ENCODE data around the gene IFNG. TPM values are rescaled to one million over a fixed set of nuclear protein-coding genes. Genes with fewer than 3 reads are reported as not detected.
"Not testable (repeated sequence)": the region's sequence is repeated elsewhere in the genome, so short reads cannot be mapped to it uniquely, and the experiment has no call there.

The IFNG gene
- total RNA-seq (2014; rRNA removed; shearing (Covaris generic); ENCODE audit: low replicate concordance), result not detected in 2 replicates

DNA sequence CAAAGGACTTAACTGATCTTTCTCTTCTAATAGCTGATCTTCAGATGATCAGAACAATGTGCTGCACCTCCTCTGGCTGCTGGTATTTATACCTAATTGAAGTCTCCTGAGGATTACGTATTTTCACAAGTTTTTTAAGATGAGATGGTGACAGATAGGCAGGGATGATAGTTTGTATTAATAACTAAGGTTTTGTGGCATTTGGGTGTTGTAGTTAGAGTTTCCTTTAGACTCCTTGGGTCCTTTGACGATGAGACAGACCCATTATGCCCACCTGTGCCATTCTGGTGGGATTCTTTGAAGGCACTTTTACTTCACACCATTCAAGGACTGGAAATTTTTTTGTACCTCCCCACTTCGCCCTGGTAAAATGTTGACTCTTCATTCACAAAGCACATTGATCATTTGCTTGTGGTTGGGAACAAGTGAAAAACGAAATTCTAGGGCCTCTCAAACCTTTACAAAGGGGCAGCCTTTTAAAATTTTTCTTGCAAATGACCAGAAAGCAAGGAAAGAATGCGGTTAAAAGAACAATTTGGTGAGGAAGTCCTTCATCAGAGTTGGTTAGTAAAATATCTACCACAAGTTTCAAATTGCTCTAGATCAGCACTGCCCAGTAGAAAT is at the start of gene IFNG:
Gene IFNG, minus strand, starts transcription at position 60 of the 624 bp plus-strand sequence. CDS start 125 bp downstream, outside the sequence.
- DNase-seq (ENCODE audit: low read depth), result no peak
- in situ Hi-C loops (cut with HindIII; ENCODE audit: low pct_unique_long_range_greater_than_20kb, low sequenced_read_pairs), result no loop called here

DNA sequence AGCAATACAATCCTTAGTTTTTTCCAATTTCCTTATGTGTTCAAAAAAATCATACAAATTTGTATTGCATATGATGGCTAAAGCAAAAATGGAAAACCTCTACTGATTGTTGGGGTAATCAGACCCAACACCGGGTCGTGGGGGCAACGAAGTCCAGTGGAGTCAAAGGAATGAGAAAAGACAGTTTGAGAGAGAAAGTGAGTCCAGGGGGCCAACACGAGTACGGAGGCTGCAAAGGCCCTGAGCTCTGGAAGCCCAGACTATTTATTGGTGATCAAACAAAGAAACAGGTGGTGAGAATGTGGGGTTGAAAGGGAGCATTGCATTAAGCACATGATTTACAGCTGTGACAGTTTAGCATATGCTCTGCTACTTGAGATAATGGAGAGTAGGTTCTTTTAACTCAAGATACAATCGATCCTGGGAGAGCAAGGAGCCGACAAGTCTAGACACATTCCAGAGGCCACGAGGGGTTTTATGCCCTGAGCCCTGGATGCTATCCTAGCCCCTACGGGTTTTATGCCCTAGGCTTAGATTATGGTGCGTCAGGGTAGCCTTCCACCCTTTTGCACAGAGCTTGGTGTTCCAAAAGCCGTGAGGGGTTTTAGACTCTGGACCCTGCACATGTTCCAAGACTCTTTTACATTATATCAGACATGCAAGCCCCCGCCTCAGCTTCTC is 49.6 kb upstream of the IFNG start:
- in situ Hi-C loops (cut with HindIII; ENCODE audit: low pct_unique_long_range_greater_than_20kb, low sequenced_read_pairs); DNase-seq (ENCODE audit: low read depth): not testable (repeated sequence)

DNA sequence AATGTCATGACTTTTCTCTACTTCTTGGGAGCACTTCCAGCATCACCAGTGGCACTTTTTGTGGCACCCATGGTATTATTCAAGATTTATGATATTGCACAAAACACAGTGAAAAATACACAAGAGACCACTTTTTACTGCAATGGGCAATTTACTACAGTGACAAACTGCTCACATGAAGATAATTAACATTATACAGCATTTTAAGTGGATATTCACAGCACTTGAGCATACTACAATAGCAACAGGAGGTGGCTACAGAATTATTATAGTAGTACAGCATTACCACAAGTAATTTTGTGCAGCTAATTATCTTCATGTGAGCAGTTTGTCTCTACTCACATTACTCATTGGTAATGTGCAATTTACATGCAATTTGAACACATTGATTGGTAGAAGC is 47.7 kb upstream of the IFNG start:
- in situ Hi-C loops (cut with HindIII; ENCODE audit: low pct_unique_long_range_greater_than_20kb, low sequenced_read_pairs), result no loop called here
- DNase-seq (ENCODE audit: low read depth), result no peak

DNA sequence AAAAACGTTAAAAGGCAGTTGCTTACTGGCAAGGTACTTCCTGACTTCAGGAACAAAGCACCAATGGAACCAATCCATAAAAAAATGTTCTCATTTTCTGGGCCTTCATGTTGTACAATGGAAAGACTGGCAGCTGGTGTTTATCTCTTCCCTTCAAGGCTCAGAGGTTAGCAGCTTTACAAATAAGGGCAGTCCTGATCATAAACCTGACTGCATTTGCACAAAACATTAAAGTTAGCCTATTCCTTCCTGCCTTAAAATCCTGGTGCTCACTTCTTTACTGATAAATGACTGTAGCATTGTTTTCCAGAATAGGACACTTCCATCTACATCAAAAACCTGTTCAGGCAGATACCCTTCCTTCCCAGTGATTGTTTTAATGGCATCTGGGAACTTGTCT is 46.9 kb upstream of the IFNG start:
- no peak for DNase-seq (ENCODE audit: low read depth)
- in situ Hi-C loops (cut with HindIII; ENCODE audit: low pct_unique_long_range_greater_than_20kb, low sequenced_read_pairs), result no loop called here

DNA sequence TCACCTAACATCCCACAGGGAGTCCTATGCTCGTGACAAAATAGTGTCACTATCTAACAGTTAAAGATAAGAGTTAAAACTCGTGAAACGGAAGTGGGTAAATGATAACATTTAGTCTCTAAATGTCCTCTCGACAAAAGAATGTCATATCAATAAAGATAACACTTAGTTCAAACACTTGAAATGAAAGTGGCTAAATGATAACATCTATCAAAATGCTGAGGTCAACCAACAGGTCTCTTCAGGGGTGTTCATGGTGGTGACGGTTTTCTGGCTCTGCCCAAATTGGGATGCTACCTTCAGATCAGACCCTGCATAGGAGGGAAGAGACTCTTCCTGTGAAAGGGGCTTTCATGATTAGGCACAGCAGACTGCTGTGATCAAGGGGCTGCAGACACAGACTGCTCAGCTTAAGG is 43.9 kb upstream of the IFNG start:
- DNase-seq (ENCODE audit: low read depth), result no peak
- in situ Hi-C loops (cut with HindIII; ENCODE audit: low pct_unique_long_range_greater_than_20kb, low sequenced_read_pairs), result no loop called here

DNA sequence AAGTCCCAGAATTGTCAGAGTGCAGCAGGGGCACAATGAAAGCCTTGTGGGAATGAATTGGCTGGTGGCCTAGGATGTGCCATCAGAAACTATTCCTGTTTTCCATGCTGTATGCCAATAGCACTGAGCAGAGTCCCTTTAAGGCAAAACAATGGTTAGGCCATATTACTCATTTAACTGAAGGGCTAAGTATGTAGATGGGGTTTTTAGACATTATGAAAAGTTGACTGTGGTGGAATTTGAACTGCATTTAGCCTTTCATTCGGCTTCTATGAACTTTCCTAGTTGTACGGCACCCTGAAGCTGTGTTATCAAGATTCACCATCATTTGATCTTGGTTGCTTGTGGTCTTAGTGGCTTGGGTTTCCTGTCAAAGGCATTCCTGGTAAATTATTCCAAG is 41.3 kb upstream of the IFNG start:
- in situ Hi-C loops (cut with HindIII; ENCODE audit: low pct_unique_long_range_greater_than_20kb, low sequenced_read_pairs), result no loop called here
- no peak for DNase-seq (ENCODE audit: low read depth)

DNA sequence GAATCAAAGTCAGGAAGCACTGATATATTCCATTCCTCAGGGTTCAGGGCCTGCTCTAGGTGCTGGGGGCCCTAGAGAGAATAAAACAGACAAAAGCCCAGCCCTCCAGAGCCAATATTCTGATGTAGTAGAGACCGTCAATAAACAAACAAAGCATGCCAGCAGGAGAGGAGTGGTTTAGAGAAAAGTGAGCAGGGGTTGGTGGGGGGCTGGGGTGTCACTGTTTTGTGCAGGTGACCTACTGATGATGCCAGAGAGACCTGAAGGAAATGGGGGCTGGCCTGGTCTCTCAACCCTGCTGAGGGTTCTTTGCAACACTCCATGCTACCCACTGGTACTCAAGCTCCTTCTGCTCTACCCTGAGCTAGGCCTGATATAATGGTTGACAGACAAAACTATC is 39.6 kb upstream of the IFNG start:
- DNase-seq (ENCODE audit: low read depth), result no peak
- in situ Hi-C loops (cut with HindIII; ENCODE audit: low pct_unique_long_range_greater_than_20kb, low sequenced_read_pairs), result no loop called here

DNA sequence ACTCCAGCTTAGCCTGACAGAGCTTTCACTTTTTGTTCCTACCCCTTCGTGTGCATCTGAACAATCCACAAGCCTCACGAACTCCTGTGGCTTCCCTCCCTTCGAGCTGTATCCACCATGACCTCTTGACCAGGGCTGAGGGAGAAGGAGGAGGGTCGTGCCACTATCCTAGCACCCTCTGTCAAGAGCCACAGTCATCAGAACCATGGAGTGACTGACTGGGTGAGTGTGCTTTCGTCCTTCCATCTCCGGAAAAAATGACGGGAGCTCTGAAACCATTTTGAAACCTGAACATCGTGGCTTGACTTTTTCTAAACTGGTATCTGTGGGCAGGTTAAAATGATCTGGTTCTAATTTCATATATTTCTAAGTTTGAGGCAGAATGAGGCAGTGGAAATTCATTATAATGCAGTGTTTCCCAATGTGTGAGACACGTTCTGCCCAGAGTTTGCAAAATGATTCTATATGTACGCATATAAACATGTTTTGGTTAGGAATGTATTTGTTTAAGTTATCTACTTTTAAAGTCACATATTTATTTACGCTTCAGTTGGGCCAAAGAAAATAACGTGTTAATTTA is 39.1 kb upstream of the IFNG start:
- in situ Hi-C loops (cut with HindIII; ENCODE audit: low pct_unique_long_range_greater_than_20kb, low sequenced_read_pairs), result no loop called here
- DNase-seq (ENCODE audit: low read depth), result no peak

DNA sequence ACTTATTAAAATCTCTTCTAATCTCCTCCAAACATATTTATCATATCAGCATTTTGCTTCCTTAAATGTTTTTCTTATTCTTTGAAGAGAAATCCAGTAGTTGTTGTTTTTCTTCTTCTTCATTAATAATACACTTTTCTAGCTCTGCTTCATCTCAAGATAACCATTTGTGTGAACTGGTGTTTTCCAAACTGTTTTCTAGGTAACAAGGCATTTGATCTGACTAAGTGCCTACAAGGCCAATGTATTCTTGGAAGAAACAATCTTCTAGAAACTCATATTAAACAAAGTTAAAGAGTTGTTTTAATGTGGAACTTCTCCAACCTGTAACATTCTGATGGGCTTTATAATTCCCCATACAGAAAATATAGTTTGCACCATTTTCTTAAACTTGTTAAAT is 30.8 kb upstream of the IFNG start:
- no peak for DNase-seq (ENCODE audit: low read depth)

DNA sequence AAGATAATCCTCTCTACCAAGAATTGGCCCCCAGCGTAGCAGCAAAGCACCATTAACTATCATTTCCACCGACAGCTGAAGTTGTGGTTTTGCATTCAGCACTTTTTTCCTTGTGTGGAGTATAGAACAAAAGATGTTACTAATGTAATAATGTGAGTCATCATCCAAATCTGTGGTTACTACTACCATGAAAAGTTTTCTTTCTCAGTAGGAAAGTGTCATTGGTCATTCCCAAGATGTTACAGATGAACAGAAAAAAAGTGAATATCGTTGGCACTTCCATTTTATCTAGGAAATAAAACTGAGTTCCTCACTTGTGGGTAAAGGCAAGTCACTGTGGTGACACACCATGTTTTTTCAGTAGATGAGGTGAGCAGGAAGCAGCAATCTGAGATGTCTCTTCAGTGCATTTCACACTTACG is 30.3 kb upstream of the IFNG start:
- in situ Hi-C loops (cut with HindIII; ENCODE audit: low pct_unique_long_range_greater_than_20kb, low sequenced_read_pairs), result no loop called here
- no peak for DNase-seq (ENCODE audit: low read depth)

More for the DNA sequence above, 30.8 kb upstream of the IFNG start:
- in situ Hi-C loops (cut with HindIII; ENCODE audit: low pct_unique_long_range_greater_than_20kb, low sequenced_read_pairs), result no loop called here

DNA sequence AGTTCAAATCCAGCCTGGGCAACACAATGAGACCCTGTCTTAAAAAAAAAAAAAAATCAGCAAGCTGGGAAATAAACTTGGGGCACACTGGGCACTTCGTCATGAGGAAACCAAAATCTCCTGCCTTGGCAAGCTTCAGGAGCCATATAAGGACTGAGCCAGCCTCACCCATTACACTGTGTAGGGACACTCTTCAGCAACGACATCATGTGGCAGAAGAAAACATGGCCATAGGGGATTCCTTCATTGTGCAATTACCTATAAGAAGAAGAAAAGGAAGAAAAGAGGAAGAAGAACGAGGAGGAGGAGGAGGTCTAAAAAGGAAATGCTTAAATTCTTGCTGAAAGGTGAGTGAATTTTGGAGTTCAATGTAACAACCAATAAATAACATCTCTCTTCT is 26.1 kb upstream of the IFNG start:
- no peak for DNase-seq (ENCODE audit: low read depth)
- in situ Hi-C loops (cut with HindIII; ENCODE audit: low pct_unique_long_range_greater_than_20kb, low sequenced_read_pairs), result no loop called here

DNA sequence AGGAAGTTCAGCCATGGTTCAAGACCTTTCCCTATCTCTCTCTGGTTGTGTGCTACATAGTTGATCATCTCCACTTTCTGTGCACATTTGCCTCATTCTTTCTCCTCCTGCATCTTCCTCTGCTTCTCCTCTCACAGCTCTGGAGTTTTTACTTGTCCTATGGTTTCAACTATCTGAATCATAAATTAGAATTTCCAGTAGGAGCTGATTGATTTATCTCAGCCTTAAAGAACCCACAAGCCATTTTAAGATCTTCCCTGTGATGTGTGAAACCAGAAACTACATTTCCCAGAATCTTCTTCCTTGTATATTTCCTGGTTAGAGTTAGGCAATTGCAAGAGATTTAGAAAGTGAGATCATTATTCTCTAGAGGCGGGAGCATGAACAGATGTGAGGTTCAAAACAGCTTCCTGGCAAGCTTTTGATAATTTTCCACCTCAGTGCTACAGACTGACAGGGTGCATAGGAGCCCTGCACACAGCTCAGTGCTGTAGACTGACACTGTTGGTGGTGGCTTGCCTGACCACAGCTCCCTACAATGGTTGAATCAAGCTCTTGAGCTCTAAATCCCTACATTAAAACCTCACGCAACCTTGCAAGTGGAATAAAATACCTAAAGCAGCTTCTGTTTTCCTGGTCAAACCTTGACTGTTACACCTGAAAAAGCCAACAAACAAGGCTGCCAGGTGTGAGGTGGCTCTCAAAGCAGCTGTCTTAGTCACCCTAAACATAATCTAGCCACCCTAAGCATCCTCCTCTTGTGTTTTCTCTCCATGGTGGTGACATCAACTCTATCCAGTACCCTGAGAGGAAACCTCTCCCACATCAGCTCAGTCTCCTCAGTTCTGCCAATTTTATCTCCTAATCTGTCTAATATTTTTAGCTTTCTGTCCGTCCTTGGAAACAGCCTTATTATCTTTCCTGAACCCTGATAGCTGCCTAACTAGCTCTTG is 21.5 kb upstream of the IFNG start:
- DNase-seq (ENCODE audit: low read depth), result no peak
- in situ Hi-C loops (cut with HindIII; ENCODE audit: low pct_unique_long_range_greater_than_20kb, low sequenced_read_pairs), result no loop called here

DNA sequence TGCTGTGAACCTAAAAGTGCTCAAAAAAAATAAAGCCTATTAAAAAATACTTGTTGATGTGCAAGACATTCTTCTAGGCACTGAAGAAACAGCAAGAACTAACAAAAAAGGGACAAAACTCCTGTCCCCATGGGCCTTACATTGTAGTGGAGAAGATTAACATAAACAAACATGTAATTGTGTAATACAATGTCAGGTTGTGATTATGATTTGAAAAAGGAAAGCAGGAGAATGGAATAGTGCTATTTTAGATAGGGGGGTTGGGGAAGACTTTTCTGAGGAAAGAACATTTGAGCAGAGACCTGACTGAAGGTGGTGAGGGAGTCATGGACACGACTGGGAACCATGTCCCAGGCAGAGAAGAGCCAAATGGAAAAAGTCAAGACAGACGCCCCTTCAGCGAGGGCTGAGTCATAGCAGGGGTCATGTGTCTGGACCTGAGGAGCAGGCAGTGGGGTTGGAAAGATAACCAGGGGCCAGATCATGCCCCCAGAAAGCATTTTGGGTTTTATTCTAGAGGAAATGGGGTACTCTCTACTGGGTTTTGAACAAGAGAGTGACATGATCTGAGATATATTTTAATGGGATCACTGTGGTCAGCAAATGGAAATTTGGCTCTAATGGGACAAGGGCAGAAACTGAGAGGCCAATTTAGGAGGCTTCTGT is 19.4 kb upstream of the IFNG start:
- in situ Hi-C loops (cut with HindIII; ENCODE audit: low pct_unique_long_range_greater_than_20kb, low sequenced_read_pairs), result no loop called here
- no peak for DNase-seq (ENCODE audit: low read depth)

DNA sequence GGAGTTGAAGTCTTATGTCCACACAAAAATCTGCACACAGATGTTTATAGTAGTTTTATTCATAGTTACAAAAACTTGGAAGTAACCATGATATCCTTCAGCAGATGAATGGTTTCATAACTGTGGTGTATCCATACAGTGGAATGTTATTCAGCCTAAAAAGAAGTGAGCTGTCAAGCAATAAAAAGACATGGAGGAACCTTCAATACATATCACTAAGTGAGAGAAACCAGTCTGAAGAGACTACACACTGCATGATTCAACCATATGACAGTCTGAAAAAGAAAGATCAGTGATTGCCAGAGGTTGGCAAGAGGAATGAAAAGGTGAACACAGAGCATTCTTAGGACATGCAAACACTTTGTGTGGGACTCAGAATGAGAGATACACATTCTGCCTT is 18.6 kb upstream of the IFNG start:
- no peak for DNase-seq (ENCODE audit: low read depth)
- in situ Hi-C loops (cut with HindIII; ENCODE audit: low pct_unique_long_range_greater_than_20kb, low sequenced_read_pairs), result no loop called here

DNA sequence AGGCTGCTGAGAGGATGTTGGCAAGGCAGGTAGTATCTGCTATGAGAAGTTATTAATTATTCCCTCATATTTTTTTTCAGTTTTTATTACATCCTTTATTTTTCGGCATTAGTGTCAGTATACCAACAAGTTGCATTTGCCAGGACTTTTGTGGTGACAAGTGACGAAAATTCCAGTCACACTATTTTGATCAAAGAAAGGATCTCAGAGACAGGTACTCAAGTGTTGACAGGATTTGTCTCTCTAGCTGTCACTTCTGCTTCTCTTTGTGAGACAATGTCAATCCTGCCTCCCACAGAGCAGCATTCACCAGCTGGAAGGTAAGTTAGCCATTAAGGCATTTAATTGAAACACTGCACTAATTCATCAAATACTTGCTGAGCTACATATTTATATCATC is 18.0 kb upstream of the IFNG start:
- in situ Hi-C loops (cut with HindIII; ENCODE audit: low pct_unique_long_range_greater_than_20kb, low sequenced_read_pairs), result no loop called here
- DNase-seq (ENCODE audit: low read depth), result no peak

DNA sequence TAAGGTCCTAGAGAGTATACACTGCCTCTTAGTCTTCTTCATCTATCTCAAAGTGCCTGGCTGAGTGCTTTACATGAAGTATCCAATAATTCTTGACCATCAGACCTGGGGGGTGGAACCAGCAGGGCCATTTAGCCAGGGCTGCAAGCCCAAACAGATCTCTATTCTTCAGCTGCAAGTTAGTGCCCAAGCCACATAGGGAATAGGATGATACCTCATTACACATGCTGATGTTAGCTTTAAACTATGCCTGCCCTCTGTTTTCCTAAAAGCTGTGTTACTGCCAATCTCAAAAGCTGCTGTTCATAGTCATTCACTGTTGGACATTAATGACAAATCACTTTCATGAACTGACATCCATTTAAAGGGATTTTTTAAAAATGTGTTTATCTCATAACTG is 16.7 kb upstream of the IFNG start:
- DNase-seq (ENCODE audit: low read depth), result no peak
- in situ Hi-C loops (cut with HindIII; ENCODE audit: low pct_unique_long_range_greater_than_20kb, low sequenced_read_pairs), result no loop called here

DNA sequence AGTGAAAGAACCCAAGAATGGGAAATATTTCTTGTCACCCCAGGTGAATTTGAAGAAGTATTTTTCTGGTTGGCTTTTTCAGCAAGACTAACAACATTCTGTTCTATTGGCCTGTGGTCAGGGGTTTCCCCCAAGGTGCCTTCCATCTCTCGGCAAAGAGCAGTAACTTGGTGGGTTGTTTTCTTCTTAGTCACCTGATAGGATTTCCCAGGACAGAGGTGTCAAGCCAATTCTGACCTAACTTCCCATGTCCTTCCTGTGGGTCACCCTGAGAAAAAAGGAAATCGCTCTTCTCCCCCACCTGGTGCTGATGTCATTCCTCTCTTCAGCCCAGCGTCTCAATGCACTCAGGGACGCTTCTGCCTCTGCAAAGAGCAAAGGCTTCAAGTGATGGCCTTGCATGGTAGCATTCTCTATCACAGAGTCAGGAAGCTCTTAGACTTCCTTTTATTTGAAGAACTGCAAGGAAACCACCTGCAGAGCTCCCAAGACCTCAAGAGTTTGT is 16.1 kb upstream of the IFNG start:
- no peak for DNase-seq (ENCODE audit: low read depth)
- in situ Hi-C loops (cut with HindIII; ENCODE audit: low pct_unique_long_range_greater_than_20kb, low sequenced_read_pairs), result no loop called here

DNA sequence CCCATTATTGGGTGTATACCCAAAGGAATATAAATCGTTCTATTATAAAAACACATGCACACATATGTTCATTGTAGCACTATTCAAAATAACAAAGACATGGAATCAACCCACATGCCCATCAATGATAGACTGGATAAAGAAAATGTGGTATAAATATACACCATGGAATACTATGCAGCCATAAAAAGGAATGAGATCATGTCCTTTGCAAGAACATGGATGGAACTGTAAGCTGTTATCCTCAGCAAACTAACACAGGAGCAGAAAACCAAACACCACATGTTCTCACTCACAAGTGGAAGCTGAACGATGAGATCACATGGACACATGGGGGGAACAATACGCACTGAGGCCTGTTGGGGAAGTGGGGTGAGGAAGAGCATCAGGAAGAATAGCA is 15.2 kb upstream of the IFNG start:
- in situ Hi-C loops (cut with HindIII; ENCODE audit: low pct_unique_long_range_greater_than_20kb, low sequenced_read_pairs); DNase-seq (ENCODE audit: low read depth): not testable (repeated sequence)

All from Caki2 (cell line).